Measurements from ENCODE around the gene MLLT11.

- TF ChIP-seq, protein P1, sequence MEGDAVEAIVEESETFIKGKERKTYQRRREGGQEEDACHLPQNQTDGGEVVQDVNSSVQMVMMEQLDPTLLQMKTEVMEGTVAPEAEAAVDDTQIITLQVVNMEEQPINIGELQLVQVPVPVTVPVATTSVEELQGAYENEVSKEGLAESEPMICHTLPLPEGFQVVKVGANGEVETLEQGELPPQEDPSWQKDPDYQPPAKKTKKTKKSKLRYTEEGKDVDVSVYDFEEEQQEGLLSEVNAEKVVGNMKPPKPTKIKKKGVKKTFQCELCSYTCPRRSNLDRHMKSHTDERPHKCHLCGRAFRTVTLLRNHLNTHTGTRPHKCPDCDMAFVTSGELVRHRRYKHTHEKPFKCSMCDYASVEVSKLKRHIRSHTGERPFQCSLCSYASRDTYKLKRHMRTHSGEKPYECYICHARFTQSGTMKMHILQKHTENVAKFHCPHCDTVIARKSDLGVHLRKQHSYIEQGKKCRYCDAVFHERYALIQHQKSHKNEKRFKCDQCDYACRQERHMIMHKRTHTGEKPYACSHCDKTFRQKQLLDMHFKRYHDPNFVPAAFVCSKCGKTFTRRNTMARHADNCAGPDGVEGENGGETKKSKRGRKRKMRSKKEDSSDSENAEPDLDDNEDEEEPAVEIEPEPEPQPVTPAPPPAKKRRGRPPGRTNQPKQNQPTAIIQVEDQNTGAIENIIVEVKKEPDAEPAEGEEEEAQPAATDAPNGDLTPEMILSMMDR (IDR thresholded peaks at IDR 0.05): no peak
- no peak for TF ChIP-seq POLR2A (IDR thresholded peaks at IDR 0.05)
Observed at GRCh38 chr1:151058692-151059091, 1.5 kb upstream of the MLLT11 start.

Data from right lobe of liver (tissue), 4 donors.